ENCODE results near the gene CDK1. TPM values are rescaled to one million over a fixed set of nuclear protein-coding genes. Genes with fewer than 3 reads are reported as not detected.

Gene CDK1
- total RNA-seq, 1 donor = 3.4 TPM

GRCh38 chr10:60753817-60754216, 24.5 kb upstream of the CDK1 start:
- Histone ChIP-seq H3K4me3 (ENCODE audit: low read length) (no peak overlapping the region), H3K9me3 (ENCODE audit: low read depth, low read length) (no peaks in the 10 kb centered on the region), H3K27me3 (ENCODE audit: insufficient read depth, low read length) (peaks cover 3% of the 10 kb centered on the region), H3K4me1 (ENCODE audit: insufficient read depth, low read length) (no peaks in the 10 kb centered on the region)

DNA sequence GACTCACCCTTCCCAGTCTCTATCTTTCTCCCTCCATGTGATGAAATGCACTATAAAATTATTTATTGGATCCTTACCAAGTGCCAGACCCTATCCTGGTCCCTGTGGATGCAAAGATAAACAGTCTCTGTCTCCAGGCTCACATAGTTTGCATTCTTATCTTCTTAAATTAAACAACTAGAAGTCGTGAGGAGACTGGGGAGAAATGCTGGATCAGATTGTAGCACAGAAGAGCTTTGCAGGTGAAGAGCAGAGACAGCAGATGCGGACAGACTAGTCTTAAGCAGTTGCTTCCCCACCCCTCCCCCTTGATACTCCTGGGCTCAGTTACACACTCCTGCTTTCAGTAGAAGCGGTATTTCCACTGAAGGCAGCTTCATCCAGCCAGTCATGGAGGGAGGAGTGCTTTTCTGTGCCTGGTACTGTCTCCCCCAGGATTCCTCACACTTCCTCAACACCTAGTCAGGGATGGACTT, 20.8 kb upstream of the CDK1 start:
- Histone ChIP-seq H3K27me3 (ENCODE audit: insufficient read depth, low read length) (peaks cover 3% of the 10 kb centered on the region), H3K4me3 (ENCODE audit: low read length) (no peak overlapping the region), H3K9me3 (ENCODE audit: low read depth, low read length) (no peaks in the 10 kb centered on the region), H3K4me1 (ENCODE audit: insufficient read depth, low read length) (no peaks in the 10 kb centered on the region)

- H3K4me1 ChIP-seq (ENCODE audit: insufficient read depth, low read length) = no peaks in the 10 kb centered on the region
- H3K27me3 ChIP-seq (ENCODE audit: insufficient read depth, low read length) = peaks cover 3% of the 10 kb centered on the region
- no peak overlapping the region for H3K4me3 ChIP-seq (ENCODE audit: low read length)
- no peaks in the 10 kb centered on the region for H3K9me3 ChIP-seq (ENCODE audit: low read depth, low read length)
These were observed 19.1 kb upstream of the CDK1 start for GRCh38 chr10:60759181-60759580.

DNA sequence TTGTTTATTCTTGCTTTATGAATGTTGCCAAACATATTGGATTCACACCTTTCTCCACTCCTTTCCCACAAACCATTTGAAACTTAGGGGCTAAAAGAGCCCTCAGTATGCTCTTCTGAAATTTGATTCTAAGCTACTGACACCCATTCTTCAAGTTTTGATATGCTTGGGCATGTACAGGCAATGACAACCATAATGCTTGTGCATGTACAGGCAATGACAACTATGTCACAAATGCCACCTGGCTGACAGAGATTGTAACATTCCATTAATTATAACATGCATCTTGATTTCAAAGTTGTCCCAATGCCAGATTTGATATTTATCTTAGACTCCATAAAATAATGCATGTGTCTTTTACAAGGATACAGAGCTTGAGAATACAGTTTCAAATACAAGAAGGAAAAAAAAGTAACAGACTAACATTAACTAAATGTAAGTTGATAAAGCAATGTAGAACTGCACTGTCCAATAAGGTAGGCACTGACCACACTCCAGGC, 17.5 kb upstream of the CDK1 start:
- no peaks in the 10 kb centered on the region for H3K9me3 ChIP-seq (ENCODE audit: low read depth, low read length)
- H3K4me3 ChIP-seq (ENCODE audit: low read length) = no peak overlapping the region
- peaks cover 3% of the 10 kb centered on the region for H3K27me3 ChIP-seq (ENCODE audit: insufficient read depth, low read length)
- H3K4me1 ChIP-seq (ENCODE audit: insufficient read depth, low read length) = no peaks in the 10 kb centered on the region

- Histone ChIP-seq H3K4me3 (ENCODE audit: low read length) (no peak overlapping the region), H3K9me3 (ENCODE audit: low read depth, low read length) (no peaks in the 10 kb centered on the region), H3K4me1 (ENCODE audit: insufficient read depth, low read length) (no peaks in the 10 kb centered on the region), H3K27me3 (ENCODE audit: insufficient read depth, low read length) (no peaks in the 10 kb centered on the region)
These were observed 15.7 kb upstream of the CDK1 start for GRCh38 chr10:60762554-60762953.

DNA sequence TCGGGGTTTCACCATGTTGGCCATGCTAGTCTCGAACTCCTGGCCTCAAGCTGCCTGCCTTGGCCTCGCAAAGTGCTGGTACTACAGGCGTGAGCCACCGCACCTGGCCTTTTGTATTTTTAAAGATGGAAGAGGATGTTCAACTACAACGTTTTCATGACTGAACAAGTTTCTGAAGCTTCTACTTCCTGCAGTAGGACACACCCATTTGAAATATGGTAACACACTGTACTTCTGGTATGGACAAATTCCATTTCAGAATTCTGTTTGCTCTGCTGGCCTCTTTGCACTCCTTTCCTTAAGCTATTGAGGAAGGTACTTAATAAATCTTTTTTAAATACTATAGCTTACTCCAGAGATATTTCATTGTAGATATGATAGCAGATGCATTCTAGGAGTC, 10.9 kb upstream of the CDK1 start:
- no peaks in the 10 kb centered on the region for H3K27me3 ChIP-seq (ENCODE audit: insufficient read depth, low read length)
- no peak overlapping the region for H3K4me3 ChIP-seq (ENCODE audit: low read length)
- no peaks in the 10 kb centered on the region for H3K9me3 ChIP-seq (ENCODE audit: low read depth, low read length)
- no peaks in the 10 kb centered on the region for H3K4me1 ChIP-seq (ENCODE audit: insufficient read depth, low read length)

DNA sequence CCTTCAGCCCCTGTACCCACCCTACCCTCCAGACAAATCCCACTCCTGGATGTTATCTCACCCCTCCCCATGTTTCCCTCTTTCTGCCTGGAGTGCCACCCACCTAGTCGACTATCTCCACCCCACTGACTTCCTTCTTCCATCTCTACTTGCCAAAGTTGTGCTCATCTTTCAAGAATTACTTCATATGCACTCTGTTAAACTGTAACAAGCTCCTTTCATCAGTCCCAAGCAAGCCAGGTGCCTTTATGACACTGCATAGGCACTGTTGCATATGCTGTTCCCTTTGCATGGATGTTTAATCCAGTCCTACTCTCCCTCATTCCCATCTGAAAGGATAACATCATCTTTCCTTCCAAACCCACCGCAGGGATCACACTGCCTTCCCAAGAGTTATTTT, 8.9 kb upstream of the CDK1 start:
- Histone ChIP-seq H3K4me1 (ENCODE audit: insufficient read depth, low read length) (no peaks in the 10 kb centered on the region), H3K4me3 (ENCODE audit: low read length) (no peak overlapping the region), H3K9me3 (ENCODE audit: low read depth, low read length) (no peaks in the 10 kb centered on the region), H3K27me3 (ENCODE audit: insufficient read depth, low read length) (no peaks in the 10 kb centered on the region)

GRCh38 chr10:60777696-60778213, 523 bp upstream of the CDK1 start:
- Histone ChIP-seq H3K9me3 (ENCODE audit: low read depth, low read length) (no peaks in the 10 kb centered on the region), H3K4me1 (ENCODE audit: insufficient read depth, low read length) (peaks cover 12% of the 10 kb centered on the region), H3K4me3 (ENCODE audit: low read length) (peak overlapping the region; percentile 56), H3K27me3 (ENCODE audit: insufficient read depth, low read length) (no peaks in the 10 kb centered on the region)

DNA sequence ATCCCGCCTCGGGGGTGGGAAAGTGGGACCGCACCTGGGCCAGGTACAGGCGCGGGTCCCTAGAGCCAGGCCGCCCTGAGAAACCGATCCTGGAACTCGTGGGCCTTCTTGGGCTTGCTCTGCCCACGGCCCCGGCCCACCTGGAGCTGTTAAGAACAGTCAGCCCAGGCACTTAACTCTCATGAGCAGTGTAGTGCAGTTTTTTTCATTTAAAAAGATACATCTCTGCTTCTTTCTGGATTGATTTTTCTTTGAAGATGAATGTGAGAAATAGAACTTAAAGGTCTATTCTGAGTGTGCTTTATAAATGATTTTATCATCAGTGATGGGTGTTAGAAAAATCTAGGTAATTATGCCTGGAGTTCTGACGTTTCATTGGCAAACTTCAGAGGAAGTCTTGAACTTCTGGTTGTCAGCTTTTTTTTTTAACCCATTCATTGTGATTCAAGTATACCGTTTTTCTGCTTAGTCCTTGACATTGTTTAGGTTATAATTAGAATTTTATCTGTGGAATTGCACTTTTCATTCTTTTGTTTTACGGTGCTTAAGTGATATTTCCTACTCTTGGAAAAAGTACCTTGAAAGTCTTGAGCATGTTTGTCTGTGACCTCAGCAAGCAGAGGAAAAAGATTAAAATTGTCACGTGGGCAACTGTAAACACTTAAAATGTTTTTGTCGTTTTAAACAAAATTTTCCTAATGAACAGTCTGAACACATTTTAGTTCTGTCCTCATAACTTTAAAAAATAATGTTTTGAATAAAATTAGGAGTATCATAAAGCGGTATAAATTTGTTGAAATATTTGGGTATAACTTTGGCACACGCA, 906 bp downstream of the CDK1 start:
- Histone ChIP-seq H3K9me3 (ENCODE audit: low read depth, low read length) (no peaks in the 10 kb centered on the region), H3K4me1 (ENCODE audit: insufficient read depth, low read length) (peaks cover 12% of the 10 kb centered on the region), H3K4me3 (ENCODE audit: low read length) (peak overlapping the region; percentile 56), H3K27me3 (ENCODE audit: insufficient read depth, low read length) (no peaks in the 10 kb centered on the region)

GRCh38 chr10:60781661-60782060, 3.4 kb downstream of the CDK1 start:
- Histone ChIP-seq H3K27me3 (ENCODE audit: insufficient read depth, low read length) (no peaks in the 10 kb centered on the region), H3K4me1 (ENCODE audit: insufficient read depth, low read length) (peaks cover 20% of the 10 kb centered on the region), H3K4me3 (ENCODE audit: low read length) (no peak overlapping the region), H3K9me3 (ENCODE audit: low read depth, low read length) (no peaks in the 10 kb centered on the region)

DNA sequence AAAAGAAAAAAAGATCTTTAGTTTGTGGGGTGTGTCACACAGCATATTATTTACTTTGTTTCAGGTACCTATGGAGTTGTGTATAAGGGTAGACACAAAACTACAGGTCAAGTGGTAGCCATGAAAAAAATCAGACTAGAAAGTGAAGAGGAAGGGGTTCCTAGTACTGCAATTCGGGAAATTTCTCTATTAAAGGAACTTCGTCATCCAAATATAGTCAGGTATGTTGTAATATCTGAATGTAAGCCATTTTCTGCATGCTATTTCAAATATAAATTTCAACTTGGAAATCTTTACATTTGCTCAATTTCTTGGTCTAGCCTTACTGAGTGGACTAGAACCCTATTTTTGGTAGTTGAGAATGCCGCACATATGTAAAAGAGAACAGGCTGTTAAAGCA, 6.4 kb downstream of the CDK1 start:
- peaks cover 11% of the 10 kb centered on the region for H3K4me1 ChIP-seq (ENCODE audit: insufficient read depth, low read length)
- H3K9me3 ChIP-seq (ENCODE audit: low read depth, low read length) = no peaks in the 10 kb centered on the region
- H3K4me3 ChIP-seq (ENCODE audit: low read length) = no peak overlapping the region

DNA sequence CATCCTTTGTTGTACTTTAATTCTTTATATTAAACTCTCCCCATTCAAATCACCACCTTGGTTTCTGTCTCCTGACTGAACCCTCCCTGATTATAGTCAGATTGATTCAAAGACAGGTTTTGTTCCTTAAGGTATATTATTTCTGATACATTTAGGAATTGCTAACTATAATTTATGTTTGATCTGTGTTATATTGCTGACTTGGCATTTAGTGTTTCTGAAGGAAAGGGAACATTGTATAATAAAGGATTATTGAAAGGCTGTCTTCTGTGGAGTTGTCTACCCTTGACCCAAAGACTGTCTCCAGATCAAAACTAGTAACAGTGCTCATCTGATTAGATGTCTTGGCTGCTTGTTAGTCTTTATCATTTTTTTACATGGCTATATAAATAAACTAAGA, 10.3 kb downstream of the CDK1 start:
- no peaks in the 10 kb centered on the region for H3K27me3 ChIP-seq (ENCODE audit: insufficient read depth, low read length)
- no peaks in the 10 kb centered on the region for H3K9me3 ChIP-seq (ENCODE audit: low read depth, low read length)
- H3K4me3 ChIP-seq (ENCODE audit: low read length) = no peak overlapping the region
- peaks cover 8% of the 10 kb centered on the region for H3K4me1 ChIP-seq (ENCODE audit: insufficient read depth, low read length)

More for the DNA sequence above, 6.4 kb downstream of the CDK1 start:
- H3K27me3 ChIP-seq (ENCODE audit: insufficient read depth, low read length) = no peaks in the 10 kb centered on the region

GRCh38 chr10:60789340-60789739, 11.1 kb downstream of the CDK1 start:
- Histone ChIP-seq H3K4me3 (ENCODE audit: low read length) (no peak overlapping the region), H3K9me3 (ENCODE audit: low read depth, low read length) (no peaks in the 10 kb centered on the region), H3K27me3 (ENCODE audit: insufficient read depth, low read length) (no peaks in the 10 kb centered on the region), H3K4me1 (ENCODE audit: insufficient read depth, low read length) (peaks cover 7% of the 10 kb centered on the region)

GRCh38 chr10:60794953-60795352, 16.7 kb downstream of the CDK1 start:
- Histone ChIP-seq H3K4me3 (ENCODE audit: low read length) (no peak overlapping the region), H3K9me3 (ENCODE audit: low read depth, low read length) (no peaks in the 10 kb centered on the region), H3K4me1 (ENCODE audit: insufficient read depth, low read length) (no peaks in the 10 kb centered on the region), H3K27me3 (ENCODE audit: insufficient read depth, low read length) (no peaks in the 10 kb centered on the region)

- Histone ChIP-seq H3K4me1 (ENCODE audit: insufficient read depth, low read length) (no peaks in the 10 kb centered on the region), H3K9me3 (ENCODE audit: low read depth, low read length) (no peaks in the 10 kb centered on the region), H3K4me3 (ENCODE audit: low read length) (no peak overlapping the region), H3K27me3 (ENCODE audit: insufficient read depth, low read length) (no peaks in the 10 kb centered on the region)
These were observed 17.4 kb downstream of the CDK1 start for GRCh38 chr10:60795465-60796202.
